Lower leg skin (tissue), 3 donors: ENCODE data around the gene DENND1A.

Experiments used
- POLR2A ChIP-seq, 2 donors: fragments of 450-650 bp; IDR thresholded peaks; one replicate each; pipeline ENCODE4 v1.6.1; 2016 to 2017; ENCODE audit warnings: antibody characterized with exemption in 2 of 2, mild to moderate bottlenecking in 1 of 2, moderate library complexity in 1 of 2
- TF ChIP-seq, protein P1 (sequence below), 3 donors: fragments of 450-650 bp; IDR thresholded peaks; one replicate each; pipeline ENCODE4 v1.5.1; 2016; ENCODE audit warnings: antibody characterized with exemption in 3 of 3, mild to moderate bottlenecking in 3 of 3, moderate library complexity in 2 of 3

DNA sequence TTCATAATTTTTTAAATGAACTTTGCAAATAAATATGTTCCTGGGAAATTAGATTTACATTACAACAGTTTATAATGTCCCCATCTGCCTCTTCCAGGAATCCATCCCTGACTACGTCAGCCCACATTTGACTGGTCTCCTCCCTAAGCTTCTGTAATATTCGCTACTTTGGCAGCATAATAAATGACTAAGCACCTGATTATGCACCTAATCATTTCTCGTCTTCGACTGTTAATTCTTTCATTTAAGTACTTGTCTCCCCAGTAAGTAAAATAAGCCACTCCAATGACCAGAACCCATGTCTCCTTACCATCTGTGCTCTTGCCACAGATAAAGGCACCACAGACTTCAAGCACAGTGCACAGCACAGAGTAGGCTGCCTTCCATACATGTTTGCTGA is 122.7 kb downstream of the DENND1A start:
- TF ChIP-seq, protein P1, sequence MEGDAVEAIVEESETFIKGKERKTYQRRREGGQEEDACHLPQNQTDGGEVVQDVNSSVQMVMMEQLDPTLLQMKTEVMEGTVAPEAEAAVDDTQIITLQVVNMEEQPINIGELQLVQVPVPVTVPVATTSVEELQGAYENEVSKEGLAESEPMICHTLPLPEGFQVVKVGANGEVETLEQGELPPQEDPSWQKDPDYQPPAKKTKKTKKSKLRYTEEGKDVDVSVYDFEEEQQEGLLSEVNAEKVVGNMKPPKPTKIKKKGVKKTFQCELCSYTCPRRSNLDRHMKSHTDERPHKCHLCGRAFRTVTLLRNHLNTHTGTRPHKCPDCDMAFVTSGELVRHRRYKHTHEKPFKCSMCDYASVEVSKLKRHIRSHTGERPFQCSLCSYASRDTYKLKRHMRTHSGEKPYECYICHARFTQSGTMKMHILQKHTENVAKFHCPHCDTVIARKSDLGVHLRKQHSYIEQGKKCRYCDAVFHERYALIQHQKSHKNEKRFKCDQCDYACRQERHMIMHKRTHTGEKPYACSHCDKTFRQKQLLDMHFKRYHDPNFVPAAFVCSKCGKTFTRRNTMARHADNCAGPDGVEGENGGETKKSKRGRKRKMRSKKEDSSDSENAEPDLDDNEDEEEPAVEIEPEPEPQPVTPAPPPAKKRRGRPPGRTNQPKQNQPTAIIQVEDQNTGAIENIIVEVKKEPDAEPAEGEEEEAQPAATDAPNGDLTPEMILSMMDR (IDR thresholded peaks at IDR 0.05) = no peak
- TF ChIP-seq POLR2A (IDR thresholded peaks at IDR 0.05) = no peak
